ENCODE measurements around the gene PIK3C2B.
"Not testable (repeated sequence)": the region's sequence is repeated elsewhere in the genome, so short reads cannot be mapped to it uniquely, and the experiment has no call there.

Gene PIK3C2B

GRCh38 chr1:204521941-204522521, 27.4 kb upstream of the PIK3C2B start:
- not testable (repeated sequence) for H3K27me3 ChIP-seq (replicated peaks; ENCODE audit: control insufficient read depth, insufficient read depth, low read length); DNase-seq (ENCODE audit: low read depth); H3K9ac ChIP-seq (ENCODE audit: low read length); H3K4me3 ChIP-seq (ENCODE audit: low read length); H3K9me3 ChIP-seq (ENCODE audit: control insufficient read depth, low read length); H3K4me1 ChIP-seq (ENCODE audit: control insufficient read depth, insufficient read depth, low read length)
- peaks cover 24% of the 10 kb centered on the region for H3K36me3 ChIP-seq (ENCODE audit: control insufficient read depth, insufficient read depth, low read length, severe bottlenecking)

GRCh38 chr1:204520834-204521709, 26.5 kb upstream of the PIK3C2B start:
- peaks cover 3% of the 10 kb centered on the region for H3K9me3 ChIP-seq (ENCODE audit: control insufficient read depth, low read length)
- H3K9ac ChIP-seq (ENCODE audit: low read length): no peak overlapping the region
- H3K4me3 ChIP-seq (ENCODE audit: low read length): no peak overlapping the region
- H3K27me3 ChIP-seq (replicated peaks; ENCODE audit: control insufficient read depth, insufficient read depth, low read length): no peaks in the 10 kb centered on the region
- peaks cover 15% of the 10 kb centered on the region for H3K36me3 ChIP-seq (ENCODE audit: control insufficient read depth, insufficient read depth, low read length, severe bottlenecking)
- H3K4me1 ChIP-seq (ENCODE audit: control insufficient read depth, insufficient read depth, low read length): peaks cover 10% of the 10 kb centered on the region
- DNase-seq (ENCODE audit: low read depth): no peak

- not testable (repeated sequence) for H3K36me3 ChIP-seq (ENCODE audit: control insufficient read depth, insufficient read depth, low read length, severe bottlenecking); H3K9me3 ChIP-seq (ENCODE audit: control insufficient read depth, low read length); H3K27me3 ChIP-seq (replicated peaks; ENCODE audit: control insufficient read depth, insufficient read depth, low read length); DNase-seq (ENCODE audit: low read depth)
- H3K9ac ChIP-seq (ENCODE audit: low read length): peak overlapping the region; percentile 97
- peak overlapping the region; percentile 99 for H3K4me3 ChIP-seq (ENCODE audit: low read length)
- H3K4me1 ChIP-seq (ENCODE audit: control insufficient read depth, insufficient read depth, low read length): peaks cover 13% of the 10 kb centered on the region
Observed at GRCh38 chr1:204517382-204517781, 22.8 kb upstream of the PIK3C2B start.

- peak; percentile 98 for DNase-seq (ENCODE audit: low read depth)
- H3K9ac ChIP-seq (ENCODE audit: low read length): peak within 1 kb of the TSS; percentile 97
- peak within 1 kb of the TSS; percentile 99 for H3K4me3 ChIP-seq (ENCODE audit: low read length)
- no peaks in the 10 kb centered on the region for H3K27me3 ChIP-seq (replicated peaks; ENCODE audit: control insufficient read depth, insufficient read depth, low read length)
- H3K9me3 ChIP-seq (ENCODE audit: control insufficient read depth, low read length): no peaks in the 10 kb centered on the region
- peaks cover 13% of the 10 kb centered on the region for H3K4me1 ChIP-seq (ENCODE audit: control insufficient read depth, insufficient read depth, low read length)
- H3K36me3 ChIP-seq (ENCODE audit: control insufficient read depth, insufficient read depth, low read length, severe bottlenecking): peaks cover 5% of the 10 kb centered on the region
Observed at GRCh38 chr1:204516180-204516879, 21.7 kb upstream of the PIK3C2B start, which contains the start of gene MDM4. MDM4 (plus strand) TSS chr1:204516406; CDS start chr1:204525519, 9,113 bp downstream.

GRCh38 chr1:204514828-204515227, 20.2 kb upstream of the PIK3C2B start:
- no peak overlapping the region for H3K9ac ChIP-seq (ENCODE audit: low read length)

GRCh38 chr1:204513117-204513716, 18.6 kb upstream of the PIK3C2B start:
- H3K27me3 ChIP-seq (replicated peaks; ENCODE audit: control insufficient read depth, insufficient read depth, low read length): no peaks in the 10 kb centered on the region
- peaks cover 13% of the 10 kb centered on the region for H3K4me1 ChIP-seq (ENCODE audit: control insufficient read depth, insufficient read depth, low read length)
- H3K9ac ChIP-seq (ENCODE audit: low read length): no peak overlapping the region
- no peak overlapping the region for H3K4me3 ChIP-seq (ENCODE audit: low read length)
- H3K9me3 ChIP-seq (ENCODE audit: control insufficient read depth, low read length): no peaks in the 10 kb centered on the region
- no peak for DNase-seq (ENCODE audit: low read depth)
- H3K36me3 ChIP-seq (ENCODE audit: control insufficient read depth, insufficient read depth, low read length, severe bottlenecking): no peaks in the 10 kb centered on the region

More at GRCh38 chr1:204514828-204515227, 20.2 kb upstream of the PIK3C2B start:
- H3K36me3 ChIP-seq (ENCODE audit: control insufficient read depth, insufficient read depth, low read length, severe bottlenecking): peaks cover 5% of the 10 kb centered on the region
- H3K4me3 ChIP-seq (ENCODE audit: low read length): no peak overlapping the region
- DNase-seq (ENCODE audit: low read depth): no peak
- H3K9me3 ChIP-seq (ENCODE audit: control insufficient read depth, low read length): no peaks in the 10 kb centered on the region
- no peaks in the 10 kb centered on the region for H3K27me3 ChIP-seq (replicated peaks; ENCODE audit: control insufficient read depth, insufficient read depth, low read length)
- H3K4me1 ChIP-seq (ENCODE audit: control insufficient read depth, insufficient read depth, low read length): peaks cover 13% of the 10 kb centered on the region

GRCh38 chr1:204511366-204511765, 16.8 kb upstream of the PIK3C2B start:
- H3K9ac ChIP-seq (ENCODE audit: low read length): no peak overlapping the region
- no peak overlapping the region for H3K4me3 ChIP-seq (ENCODE audit: low read length)
- no peak for DNase-seq (ENCODE audit: low read depth)
- H3K9me3 ChIP-seq (ENCODE audit: control insufficient read depth, low read length): no peaks in the 10 kb centered on the region
- H3K36me3 ChIP-seq (ENCODE audit: control insufficient read depth, insufficient read depth, low read length, severe bottlenecking): no peaks in the 10 kb centered on the region
- no peaks in the 10 kb centered on the region for H3K27me3 ChIP-seq (replicated peaks; ENCODE audit: control insufficient read depth, insufficient read depth, low read length)
- H3K4me1 ChIP-seq (ENCODE audit: control insufficient read depth, insufficient read depth, low read length): peaks cover 11% of the 10 kb centered on the region

GRCh38 chr1:204509186-204509635, 14.6 kb upstream of the PIK3C2B start:
- DNase-seq (ENCODE audit: low read depth): no peak
- H3K4me1 ChIP-seq (ENCODE audit: control insufficient read depth, insufficient read depth, low read length): peaks cover 8% of the 10 kb centered on the region
- H3K4me3 ChIP-seq (ENCODE audit: low read length): no peak overlapping the region
- H3K36me3 ChIP-seq (ENCODE audit: control insufficient read depth, insufficient read depth, low read length, severe bottlenecking): no peaks in the 10 kb centered on the region
- no peaks in the 10 kb centered on the region for H3K27me3 ChIP-seq (replicated peaks; ENCODE audit: control insufficient read depth, insufficient read depth, low read length)
- H3K9me3 ChIP-seq (ENCODE audit: control insufficient read depth, low read length): no peaks in the 10 kb centered on the region
- H3K9ac ChIP-seq (ENCODE audit: low read length): no peak overlapping the region

- Histone ChIP-seq H3K9ac (ENCODE audit: low read length) (peak overlapping the region; percentile 85), H3K36me3 (ENCODE audit: control insufficient read depth, insufficient read depth, low read length, severe bottlenecking) (no peaks in the 10 kb centered on the region), H3K27me3 (replicated peaks; ENCODE audit: control insufficient read depth, insufficient read depth, low read length) (no peaks in the 10 kb centered on the region), H3K4me3 (ENCODE audit: low read length) (peak overlapping the region; percentile 81), H3K4me1 (ENCODE audit: control insufficient read depth, insufficient read depth, low read length) (peaks cover 8% of the 10 kb centered on the region), H3K9me3 (ENCODE audit: control insufficient read depth, low read length) (no peaks in the 10 kb centered on the region)
- DNase-seq (ENCODE audit: low read depth): peak; percentile 60
Observed at GRCh38 chr1:204507317-204508105, 12.9 kb upstream of the PIK3C2B start.

- no peaks in the 10 kb centered on the region for H3K9me3 ChIP-seq (ENCODE audit: control insufficient read depth, low read length)
- H3K4me3 ChIP-seq (ENCODE audit: low read length): peak overlapping the region; percentile 81
- no peaks in the 10 kb centered on the region for H3K27me3 ChIP-seq (replicated peaks; ENCODE audit: control insufficient read depth, insufficient read depth, low read length)
- peak; percentile 95 for DNase-seq (ENCODE audit: low read depth)
- peaks cover 8% of the 10 kb centered on the region for H3K4me1 ChIP-seq (ENCODE audit: control insufficient read depth, insufficient read depth, low read length)
- H3K9ac ChIP-seq (ENCODE audit: low read length): peak overlapping the region; percentile 85
- H3K36me3 ChIP-seq (ENCODE audit: control insufficient read depth, insufficient read depth, low read length, severe bottlenecking): no peaks in the 10 kb centered on the region
Observed at GRCh38 chr1:204506969-204507316, 12.3 kb upstream of the PIK3C2B start.

All from adipocyte (in vitro differentiated cells).